IMR-90 (cell line): ENCODE data around the gene SCD. TPM values are rescaled to one million over a fixed set of nuclear protein-coding genes. Genes with fewer than 3 reads are reported as not detected.

Source experiments
- ATAC-seq: fragments of 200-7000 bp; cut with Tn5 transposase; 2 replicates; pipeline ENCODE4 v1.9.1; 2020; ENCODE audit warnings: low read depth, mild to moderate bottlenecking, moderate library complexity
- BruUV-seq: library from RNA; stranded (reverse); fragments of 400-500 nt; replicated peaks from 2 replicates; lab custom pipeline; 2021; lab: Mats Ljungman, UMichigan
- CTCF ChIA-PET: fragments of 300-600 bp; formaldehyde crosslinking; extraction: SDS; loops from one replicate; lab custom pipeline; 2021; ENCODE audit warnings: antibody characterized with exemption; lab: Yijun Ruan, JAX
- POLR2A ChIA-PET: fragments of 300-600 bp; sonication (Branson Sonifier 250); formaldehyde crosslinking; loops from one replicate; lab custom pipeline; 2022; ENCODE audit warnings: antibody characterized with exemption; ENCODE audit not compliant: unreplicated experiment; lab: Charles Lee
- DNase-seq: peaks from one replicate; pipeline ENCODE4 v3.0.0; 2013
- H2AFZ ChIP-seq: replicated peaks from 2 replicates; pipeline ENCODE3; 2013; ENCODE audit warnings: low read length, mild to moderate bottlenecking; ENCODE audit not compliant: poor library complexity
- H2AK5ac ChIP-seq: 2 replicates; pipeline ENCODE4 v1.6.1; 2013; ENCODE audit warnings: low read depth, low read length, inconsistent platforms
- H2AK9ac ChIP-seq: replicated peaks from 2 replicates; pipeline ENCODE3; 2013; ENCODE audit warnings: mild to moderate bottlenecking, low read depth, low read length, moderate library complexity; ENCODE audit not compliant: poor library complexity
- H2BK120ac ChIP-seq: 2 replicates; pipeline ENCODE4 v1.6.1; 2013; ENCODE audit warnings: low read depth, low read length, inconsistent platforms
- H2BK15ac ChIP-seq: 3 replicates; pipeline ENCODE4 v1.6.1; 2013; ENCODE audit warnings: low read depth, low read length, inconsistent platforms
- H2BK20ac ChIP-seq: 2 replicates; pipeline ENCODE4 v1.6.1; 2013; ENCODE audit warnings: low read depth, mild to moderate bottlenecking, inconsistent platforms, low read length, moderate library complexity
- H2BK5ac ChIP-seq: 2 replicates; pipeline ENCODE4 v1.6.1; 2013; ENCODE audit warnings: mild to moderate bottlenecking, low read depth, low read length, inconsistent platforms; ENCODE audit not compliant: poor library complexity, severe bottlenecking
- H3K14ac ChIP-seq: replicated peaks from 2 replicates; pipeline ENCODE4 v1.6.1; 2013; ENCODE audit warnings: low read depth, low read length, inconsistent platforms
- H3K18ac ChIP-seq: 2 replicates; pipeline ENCODE4 v1.6.1; 2013; ENCODE audit warnings: low read depth, low read length, control low read depth
- H3K23ac ChIP-seq: 2 replicates; pipeline ENCODE4 v1.6.1; 2013; ENCODE audit warnings: low read depth, low read length, inconsistent platforms
- H3K27ac ChIP-seq: 2 replicates; pipeline ENCODE4 v1.5.1; 2013; ENCODE audit warnings: mild to moderate bottlenecking, control low read depth, low read length; ENCODE audit not compliant: insufficient read depth
- H3K27me3 ChIP-seq: 2 replicates; pipeline ENCODE4 v1.6.1; 2013; ENCODE audit warnings: low read length; ENCODE audit not compliant: control insufficient read depth, insufficient read depth
- H3K36me3 ChIP-seq: 2 replicates; pipeline ENCODE4 v1.6.1; 2013; ENCODE audit warnings: low read length, mixed read lengths; ENCODE audit not compliant: control insufficient read depth, insufficient read depth
- H3K4ac ChIP-seq: 2 replicates; pipeline ENCODE4 v1.6.1; 2013; ENCODE audit warnings: low read depth, low read length, inconsistent platforms
- H3K4me1 ChIP-seq: 2 replicates; pipeline ENCODE4 v1.6.1; 2013; ENCODE audit warnings: low read length, mixed read lengths; ENCODE audit not compliant: control insufficient read depth, insufficient read depth
- H3K4me2 ChIP-seq: 2 replicates; pipeline ENCODE4 v1.6.1; 2013; ENCODE audit warnings: low read depth, mild to moderate bottlenecking, control low read depth, low read length, moderate library complexity
- H3K4me3 ChIP-seq: 2 replicates; pipeline ENCODE4 v1.5.1; 2013; ENCODE audit warnings: low read depth, mild to moderate bottlenecking, control low read depth, low read length, moderate library complexity; ENCODE audit not compliant: insufficient read depth
- H3K56ac ChIP-seq: 2 replicates; pipeline ENCODE4 v1.6.1; 2013; ENCODE audit warnings: low read length, inconsistent platforms; ENCODE audit not compliant: insufficient read depth; ENCODE audit errors: extremely low read depth
- H3K79me1 ChIP-seq, 2 experiments: 2 replicates each; pipeline ENCODE4 v1.6.1; 2013; ENCODE audit warnings: low read length in 2 of 2, inconsistent platforms in 1 of 2, low read depth in 1 of 2
- H3K9ac ChIP-seq: 2 replicates; pipeline ENCODE4 v1.6.1; 2013; ENCODE audit warnings: low read depth, low read length, control low read depth
- H3K9me1 ChIP-seq: 2 replicates; pipeline ENCODE4 v1.6.1; 2013; ENCODE audit warnings: low read length, inconsistent platforms; ENCODE audit not compliant: insufficient read depth
- H3K9me3 ChIP-seq: 2 replicates; pipeline ENCODE4 v1.6.1; 2013; ENCODE audit warnings: low read length; ENCODE audit not compliant: control insufficient read depth, insufficient read depth
- H4K20me1 ChIP-seq: 2 replicates; pipeline ENCODE4 v1.6.1; 2013; ENCODE audit warnings: low read length, inconsistent platforms; ENCODE audit not compliant: insufficient read depth
- H4K5ac ChIP-seq: 2 replicates; pipeline ENCODE4 v1.6.1; 2013; ENCODE audit warnings: mild to moderate bottlenecking, low read depth, low read length, control low read depth
- H4K8ac ChIP-seq, 2 experiments: 2 replicates each; pipeline ENCODE4 v1.6.1; 2013; ENCODE audit warnings: low read depth in 2 of 2, low read length in 2 of 2, control low read depth in 1 of 2, inconsistent platforms in 1 of 2
- H4K91ac ChIP-seq: 2 replicates; pipeline ENCODE4 v1.6.1; 2013; ENCODE audit warnings: low read depth, low read length, inconsistent platforms; ENCODE audit not compliant: insufficient read depth
- CEBPB ChIP-seq: IDR thresholded peaks from 2 replicates; pipeline ENCODE4 v1.6.1; 2012; ENCODE audit warnings: low read depth, low read length, improper control_type of control experiment
- ELK1 ChIP-seq: fragments of 150-350 bp; IDR thresholded peaks from 2 replicates; pipeline ENCODE4 v1.6.1; 2016; ENCODE audit warnings: low read depth, mild to moderate bottlenecking, low read length, moderate library complexity, borderline replicate concordance
- WGBS, 2 experiments: methylation state at CpG; one replicate each; pipeline versions ENCODE4 v1.1.5 to v1.1.7; 2013; ENCODE audit warnings: missing lambda C conversion rate in 2 of 2; ENCODE audit not compliant: insufficient read length in 1 of 2; ENCODE audit errors: extremely low coverage in 2 of 2; 5-methylcytosine and 5-hydroxymethylcytosine counted together
- dilution Hi-C: fragments of 300-500 bp; cut with HindIII; formaldehyde crosslinking; loops from one replicate; pipeline ENCODE4 v1.14.3; 2018; ENCODE audit warnings: low sequenced_read_pairs; ENCODE audit not compliant: unreplicated experiment
- in situ Hi-C: fragments of 300-500 bp; cut with MboI; formaldehyde crosslinking; loops from 3 replicates; pipeline ENCODE4 v1.14.3; 2019; ENCODE audit warnings: low sequenced_read_pairs, inconsistent platforms, mixed read lengths
- intact Hi-C: fragments of 100-400 bp; cut with micrococcal nuclease; formaldehyde crosslinking; loops from 2 replicates; pipeline ENCODE4 v1.10.0; 2022
- polyA plus RNA-seq, 3 experiments: library from polyadenylated mRNA; depleted of rRNA; stranded (reverse); fragments of >200 nt; gene quantifications; 2 replicates each; pipeline ENCODE4 v1.2.3, GENCODE V29; 2012; ENCODE audit warnings: low replicate concordance in 1 of 3
- total RNA-seq: library from RNA; depleted of rRNA; stranded (reverse); fragments of >200 nt; gene quantifications from 2 replicates; pipeline ENCODE4 v1.2.3, GENCODE V29; 2012

Gene SCD
- total and polyA plus RNA-seq, 2 of the 4 experiments (the other 2 are of a cell fraction), result 50.7 to 65.1 TPM

- no peak overlapping the region for H3K27ac ChIP-seq
Observed at GRCh38 chr10:100362570-100363496, 15.8 kb downstream of the SCD start.

More at GRCh38 chr10:100362570-100363496, 15.8 kb downstream of the SCD start:
- no peak overlapping the region for H3K4ac ChIP-seq
- H3K18ac ChIP-seq, result no peak overlapping the region
- no peak overlapping the region for H4K5ac ChIP-seq
- no peak overlapping the region for H2BK120ac ChIP-seq
- H3K27me3 ChIP-seq, result no peaks in the 10 kb centered on the region
- no peaks in the 10 kb centered on the region for H3K79me1 ChIP-seq
- in situ Hi-C loops (no loop called here), intact Hi-C loops (no loop called here), dilution Hi-C loops (no loop called here)
- H3K14ac ChIP-seq, result no peak overlapping the region
- H2BK15ac ChIP-seq, result no peak overlapping the region
- CTCF ChIA-PET, result no interaction called here
- no peak overlapping the region for H2BK5ac ChIP-seq
- WGBS, 2 experiments, result 80% methylated on average over 1 of the region's 6 CpGs; no CpG with 5 or more reads in 1 of the 2 experiments
- no peak for DNase-seq
- 0 out of 2 replicates have a peak, but pooled peaks cover 7% of the 10 kb centered on the region for H4K20me1 ChIP-seq
- no peak overlapping the region for H3K56ac ChIP-seq
- H4K91ac ChIP-seq, result no peak overlapping the region
- 0 out of 2 replicates have a peak, but pooled peaks cover 3% of the 10 kb centered on the region for H3K9me1 ChIP-seq
- H2AK9ac ChIP-seq, result no peak overlapping the region
- POLR2A ChIA-PET, result no interaction called here
- no peak overlapping the region for H2AFZ ChIP-seq
- no peaks in the 10 kb centered on the region for H3K9me3 ChIP-seq
- no peak overlapping the region for H2AK5ac ChIP-seq
- H3K4me1 ChIP-seq, result peaks cover 5% of the 10 kb centered on the region; the same call in 1 of the 2 replicates
- H3K4me2 ChIP-seq, result no peak overlapping the region
- no TSS peak for BruUV-seq
- TF ChIP-seq ELK1, result no peak
- no peak for TF ChIP-seq CEBPB
- peak; percentile 35; the same call in 1 of the 2 replicates for ATAC-seq
- no peak overlapping the region for H3K9ac ChIP-seq
- no peak overlapping the region for H3K4me3 ChIP-seq
- H4K8ac ChIP-seq, result no peak overlapping the region
- peaks cover 27% of the 10 kb centered on the region for H3K36me3 ChIP-seq
- no peak overlapping the region for H2BK20ac ChIP-seq
- H3K23ac ChIP-seq, result no peak overlapping the region
